Activated CD8-positive, alpha-beta memory T cell treated with anti-CD3 and anti-CD28 coated beads for 48 hours (primary cell): ENCODE data around the gene STMND1.

Experiments
- DNase-seq, 3 experiments: peaks; one replicate each; pipeline ENCODE4 v3.0.0-alpha.2; 2020; ENCODE audit warnings: low read depth in 2 of 3, low spot score in 2 of 3

Gene STMND1

GRCh38 chr6:17157617-17158016 lies 55.8 kb downstream of the STMND1 start:
- no peak for DNase-seq

- no peak for DNase-seq
These were observed 57.4 kb downstream of the STMND1 start for GRCh38 chr6:17159240-17159639.

- DNase-seq = no peak
These were observed 59.2 kb downstream of the STMND1 start for GRCh38 chr6:17161076-17161475.

GRCh38 chr6:17165383-17165782 lies 63.5 kb downstream of the STMND1 start:
- DNase-seq = no peak

- no peak for DNase-seq
These were observed 65.6 kb downstream of the STMND1 start for GRCh38 chr6:17167327-17167979.

- DNase-seq = no peak
These were observed 67.4 kb downstream of the STMND1 start for GRCh38 chr6:17169291-17169690.

GRCh38 chr6:17169711-17170110 lies 67.9 kb downstream of the STMND1 start:
- no peak for DNase-seq

- no peak for DNase-seq
These were observed 71.1 kb downstream of the STMND1 start for GRCh38 chr6:17172836-17173470.

GRCh38 chr6:17178326-17178725 lies 76.5 kb downstream of the STMND1 start:
- no peak for DNase-seq

GRCh38 chr6:17178754-17179529 lies 77.1 kb downstream of the STMND1 start:
- DNase-seq = no peak

- no peak for DNase-seq
These were observed 77.8 kb downstream of the STMND1 start for GRCh38 chr6:17179530-17180073.
